NCI-H345 treated with DMSO at 0.1 percent for 48 hours (cell line): Measurements from ENCODE around the gene HOXA5.

Source experiments
- DNase-seq: peaks from one replicate; lab custom pipeline; 2025; ENCODE audit not compliant: unreplicated experiment; lab: John Stamatoyannopoulos, UW

The HOXA5 gene

DNA sequence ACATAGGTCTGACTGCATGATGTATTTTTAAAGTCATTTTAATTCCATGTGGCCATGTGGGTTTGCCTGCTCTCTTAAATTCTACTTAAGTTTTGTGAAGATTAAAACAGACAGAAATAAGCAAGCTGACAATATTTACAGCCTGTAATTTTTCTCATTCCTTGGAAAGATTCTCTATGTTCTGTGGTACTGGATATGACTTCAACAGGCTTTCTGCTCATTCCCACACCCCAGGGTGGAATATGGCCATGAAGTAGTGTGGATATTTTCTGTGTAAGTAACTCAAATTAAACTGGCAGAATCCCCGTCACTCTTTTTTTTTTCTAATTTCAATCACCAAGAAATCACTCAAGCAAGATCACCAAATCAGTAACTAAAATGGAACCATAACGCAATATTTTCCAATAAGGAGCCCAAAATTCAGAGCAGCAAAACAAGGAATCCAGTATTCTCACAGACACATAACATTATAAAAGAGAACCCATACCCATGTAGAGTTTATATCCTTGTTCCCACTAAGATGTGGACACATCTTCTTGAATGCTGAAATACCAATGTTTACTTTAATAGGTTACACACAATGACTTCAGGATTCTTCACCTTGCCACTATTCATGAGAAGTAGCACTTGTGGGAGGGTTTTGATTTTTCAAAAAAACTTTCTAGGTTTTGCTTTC, 5.7 kb downstream of the HOXA5 start:
- no peak for DNase-seq

DNA sequence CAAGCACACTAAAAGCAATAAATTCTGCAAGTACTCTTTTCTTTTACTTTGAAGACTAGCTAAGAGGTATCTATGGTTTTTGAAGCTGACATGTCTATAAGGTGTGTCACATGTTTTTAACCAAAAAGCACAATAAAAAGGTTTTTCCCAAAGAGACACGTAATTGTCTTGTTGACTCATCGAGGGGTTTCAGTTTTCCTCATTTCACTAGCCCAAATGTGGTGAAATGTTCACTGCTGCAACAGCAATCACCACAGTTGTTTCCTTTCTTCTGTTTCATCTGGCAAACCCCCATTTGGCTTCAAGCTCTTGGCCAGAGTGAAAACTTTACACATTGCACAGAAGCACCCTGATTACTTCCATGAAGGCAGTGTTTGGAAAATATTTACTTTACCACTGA, 9.1 kb downstream of the HOXA5 start:
- no peak for DNase-seq

DNA sequence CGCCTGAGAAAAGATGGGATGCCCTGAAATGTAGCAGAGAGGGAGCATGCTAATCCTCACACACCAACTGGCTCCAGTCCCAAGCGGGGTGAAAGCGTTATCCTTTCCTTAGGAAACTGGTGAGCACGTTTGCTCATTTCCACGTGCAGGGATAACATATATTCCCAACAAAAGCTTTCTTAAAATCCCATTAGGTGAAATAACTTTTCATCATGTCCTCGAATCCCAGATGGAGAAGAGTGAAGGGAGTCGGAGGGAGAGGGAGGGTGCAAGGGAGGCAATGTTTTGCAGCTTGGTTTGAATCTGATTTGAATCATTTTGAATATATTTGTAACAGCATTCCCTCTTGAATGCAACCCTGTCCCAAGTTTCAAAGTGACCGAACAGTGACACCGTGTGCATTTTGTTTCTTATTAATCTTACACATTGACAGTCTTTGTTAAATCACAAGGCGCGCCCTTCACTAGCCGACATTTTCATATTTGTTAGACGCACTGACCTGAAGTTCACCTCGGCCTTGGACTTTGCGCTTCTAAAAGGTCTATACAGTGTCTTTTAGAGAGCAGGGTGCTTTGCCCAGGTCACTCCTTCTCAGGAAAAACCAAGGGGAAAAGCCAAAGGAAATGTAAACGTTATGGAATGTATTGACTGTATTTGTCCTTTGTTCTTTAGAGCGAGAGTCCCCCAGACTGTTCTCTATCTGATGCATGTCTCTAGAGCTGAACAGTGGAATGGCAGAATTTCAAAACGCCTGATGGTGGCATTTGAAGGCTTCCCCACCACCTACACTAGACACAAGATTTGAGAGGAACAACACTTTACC, 9.9 kb downstream of the HOXA5 start:
- no peak for DNase-seq

DNA sequence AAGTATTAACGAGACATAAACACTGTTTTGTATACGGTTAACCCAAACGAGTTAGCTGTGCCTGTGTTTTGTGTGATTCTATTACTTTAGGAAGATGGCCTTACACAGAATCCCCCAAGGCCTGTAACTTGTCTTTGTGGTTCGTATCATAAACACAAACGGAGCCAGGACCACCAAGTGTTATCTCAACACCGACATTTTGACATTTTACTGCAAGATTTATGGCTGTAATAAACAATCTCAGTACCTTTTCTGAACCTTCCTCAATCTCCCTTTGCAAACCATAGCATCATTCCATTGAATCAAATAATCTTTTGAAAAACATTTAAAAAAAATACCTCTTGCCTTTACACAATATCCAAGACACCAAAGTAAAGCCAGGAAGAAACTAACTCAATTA, 10.5 kb downstream of the HOXA5 start:
- no peak for DNase-seq

DNA sequence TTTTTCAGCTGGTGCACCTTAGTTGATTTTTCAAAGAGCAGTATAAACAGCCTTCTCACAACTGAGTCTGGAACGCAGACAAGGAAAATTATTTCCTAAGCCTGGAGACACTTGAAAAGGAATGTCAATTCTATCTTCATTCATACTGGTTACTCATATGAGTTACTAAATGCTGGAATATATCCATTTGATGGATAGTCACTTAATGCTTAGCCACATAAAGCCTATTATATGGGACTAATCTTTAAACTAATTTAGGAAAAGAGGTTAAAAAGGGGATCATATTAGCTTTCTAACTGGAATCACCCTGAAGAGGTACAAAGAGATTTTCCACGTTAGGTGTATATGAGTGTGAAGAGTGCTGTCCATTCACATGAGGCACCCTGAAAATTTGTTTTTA, 11.3 kb downstream of the HOXA5 start:
- DNase-seq: no peak

DNA sequence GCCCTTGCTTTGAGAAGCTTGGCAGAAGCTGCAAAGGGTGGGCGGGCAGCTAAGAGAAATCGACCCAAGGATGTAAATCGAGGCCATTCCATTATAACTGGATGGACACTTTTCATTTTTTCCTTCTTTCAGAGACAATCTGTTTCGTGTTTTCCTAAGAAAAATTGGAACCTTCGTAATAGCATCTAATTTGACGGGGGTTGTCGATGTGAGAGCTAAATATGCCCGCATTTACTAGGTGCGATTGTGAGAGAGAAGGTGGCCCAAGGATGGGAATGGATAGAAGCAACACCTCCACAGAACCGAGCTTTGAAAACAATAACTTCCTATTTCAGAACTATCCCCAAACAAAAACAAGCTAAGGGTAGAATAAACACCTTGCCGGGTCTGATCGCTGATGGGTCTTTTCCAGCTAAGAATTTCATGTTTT, 12.1 kb downstream of the HOXA5 start:
- no peak for DNase-seq

DNA sequence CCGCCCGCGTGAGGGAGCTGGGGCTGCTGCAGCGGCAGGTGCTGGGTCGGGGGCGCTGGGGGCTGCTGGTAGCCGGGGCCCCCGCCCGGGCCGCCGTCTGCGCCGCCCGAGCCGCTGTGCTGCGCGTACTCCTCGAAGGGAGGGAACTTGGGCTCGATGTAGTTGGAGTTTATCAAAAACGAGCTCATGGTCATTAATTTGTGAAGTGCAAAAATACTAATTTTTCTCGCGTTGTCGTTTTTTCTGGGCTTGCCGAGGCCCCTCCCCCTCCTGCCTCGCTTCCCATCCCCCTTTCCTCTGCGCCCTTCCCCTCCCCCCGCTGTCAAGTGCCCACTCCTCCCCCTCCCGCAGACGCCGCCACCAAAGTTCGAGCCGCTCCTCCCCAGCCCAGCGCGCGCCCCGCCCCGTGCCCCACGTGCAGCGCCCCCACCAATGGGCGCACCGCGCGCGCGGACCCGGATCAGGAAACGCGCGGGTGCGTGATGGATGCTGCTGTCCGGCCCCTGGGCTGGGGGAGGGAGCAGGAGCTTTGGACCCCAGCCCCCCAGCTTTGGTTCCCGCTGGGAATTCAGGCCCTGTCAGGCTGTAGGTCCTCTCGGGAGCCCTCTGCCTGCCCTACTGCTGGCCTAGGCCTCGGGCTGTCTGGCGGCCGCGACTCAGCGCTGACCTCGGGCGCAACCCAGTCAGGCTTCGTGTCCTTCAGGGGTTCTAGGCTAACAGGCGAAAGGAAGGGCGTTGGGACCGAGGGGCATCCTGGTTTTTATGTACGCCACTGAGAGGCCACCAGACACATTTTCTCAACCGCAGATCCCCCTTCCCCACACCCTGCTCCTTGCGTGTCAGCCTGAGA, 12.7 kb downstream of the HOXA5 start, which contains the start of gene HOXA4:
Gene HOXA4 (minus strand): TSS at position 218 of the 850 bp plus-strand sequence. CDS start 24 bp downstream, at position 194.
- peak; percentile 47 for DNase-seq

DNA sequence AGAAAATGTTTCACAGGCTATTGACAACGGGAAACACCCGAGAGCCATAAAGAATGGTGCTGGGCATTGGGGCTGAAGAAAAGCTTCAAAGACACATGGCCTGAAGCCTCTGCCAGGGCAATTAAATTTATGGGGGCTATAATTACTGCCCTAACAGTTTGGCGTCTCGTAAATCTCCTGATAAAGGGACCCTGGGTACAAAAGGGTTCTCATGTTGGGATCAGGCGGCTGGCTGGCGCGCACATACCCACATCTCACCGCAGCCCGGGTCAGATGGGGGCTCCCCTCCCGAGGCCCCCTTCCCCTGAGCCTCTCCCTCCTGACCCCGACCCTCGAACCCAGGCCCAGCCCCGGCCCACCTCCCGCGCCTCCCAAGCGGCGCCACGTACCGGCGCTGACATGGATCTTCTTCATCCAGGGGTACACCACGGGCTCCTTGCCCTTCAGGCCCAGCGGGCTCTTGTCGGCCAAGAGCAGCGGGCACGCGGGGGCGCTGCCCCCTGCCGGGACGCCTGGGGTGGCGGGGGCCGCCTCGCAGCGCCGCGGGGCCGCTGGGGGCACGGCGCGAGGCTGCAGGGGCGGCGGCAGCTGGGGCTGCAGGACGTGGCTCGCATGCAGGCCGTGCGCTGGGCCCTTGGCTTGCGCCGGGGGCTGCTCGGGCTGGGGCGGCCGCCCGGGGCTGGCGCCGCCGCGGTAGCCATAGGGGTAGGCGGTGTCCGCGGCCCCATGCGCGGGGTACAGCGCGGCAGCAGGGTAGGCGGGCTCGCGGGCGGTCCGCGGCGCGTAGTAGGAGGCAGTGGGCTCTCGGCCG, 13.5 kb downstream of the HOXA5 start:
- no peak for DNase-seq

DNA sequence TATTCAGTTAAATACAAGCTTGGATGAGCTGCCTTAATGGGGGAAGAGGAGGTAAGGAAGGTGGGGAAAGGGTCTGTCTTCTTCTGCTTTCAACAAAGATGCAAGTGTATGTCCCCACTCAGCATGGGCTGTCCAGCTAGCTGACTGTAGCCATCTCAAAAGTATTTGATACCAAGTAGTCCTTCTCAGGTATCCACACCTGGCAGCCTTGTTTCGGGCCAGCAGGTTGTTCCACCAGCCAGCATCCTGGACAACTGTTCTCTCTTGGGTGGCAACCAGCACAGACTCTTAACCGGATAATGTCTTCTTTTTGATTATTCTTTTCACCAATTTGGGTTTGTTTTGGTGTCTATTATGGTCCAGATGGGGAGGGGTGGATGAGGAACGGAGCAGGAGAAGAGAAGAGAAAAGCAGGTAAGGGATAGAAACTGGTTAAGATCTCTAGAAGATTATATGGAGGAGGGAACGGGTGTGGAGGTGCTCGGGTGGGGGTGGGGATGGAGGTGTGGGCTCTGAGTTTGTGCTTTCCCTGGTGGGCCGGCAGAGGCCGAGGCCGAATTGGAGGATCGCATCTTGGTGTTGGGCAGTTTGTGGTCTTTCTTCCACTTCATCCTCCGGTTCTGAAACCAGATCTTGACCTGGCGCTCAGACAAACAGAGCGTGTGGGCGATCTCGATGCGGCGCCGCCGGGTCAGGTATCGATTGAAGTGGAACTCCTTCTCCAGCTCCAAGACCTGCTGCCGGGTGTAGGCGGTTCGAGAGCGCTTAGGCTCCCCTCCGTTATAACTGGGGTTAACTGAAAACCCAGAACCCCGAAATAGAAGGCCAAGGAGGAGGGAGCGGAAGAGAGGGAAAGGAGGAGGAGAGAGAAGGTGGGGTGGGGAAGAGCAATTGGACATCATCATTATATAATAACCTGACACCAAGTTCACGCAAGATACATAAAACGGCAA, 14.4 kb downstream of the HOXA5 start:
- DNase-seq: no peak

DNA sequence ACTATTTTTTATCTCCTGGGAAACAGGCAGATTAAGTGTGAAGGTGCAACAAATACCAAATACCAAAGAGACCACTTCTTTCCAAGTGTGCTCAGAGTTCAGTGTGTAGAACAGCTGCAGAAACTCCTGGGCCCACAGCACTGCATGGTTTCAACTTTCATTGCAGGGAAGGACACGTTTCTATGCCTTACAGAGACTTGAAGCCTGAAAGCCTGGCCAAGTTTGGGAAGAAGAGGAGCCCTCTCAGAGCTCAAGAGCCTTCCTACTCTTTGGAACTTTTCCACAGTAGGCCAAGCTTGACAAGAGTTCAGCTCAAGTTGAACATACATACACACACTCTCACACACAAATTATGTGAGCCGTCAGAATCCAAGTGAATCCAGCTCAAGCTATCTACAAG, 15.4 kb downstream of the HOXA5 start:
- no peak for DNase-seq

DNA sequence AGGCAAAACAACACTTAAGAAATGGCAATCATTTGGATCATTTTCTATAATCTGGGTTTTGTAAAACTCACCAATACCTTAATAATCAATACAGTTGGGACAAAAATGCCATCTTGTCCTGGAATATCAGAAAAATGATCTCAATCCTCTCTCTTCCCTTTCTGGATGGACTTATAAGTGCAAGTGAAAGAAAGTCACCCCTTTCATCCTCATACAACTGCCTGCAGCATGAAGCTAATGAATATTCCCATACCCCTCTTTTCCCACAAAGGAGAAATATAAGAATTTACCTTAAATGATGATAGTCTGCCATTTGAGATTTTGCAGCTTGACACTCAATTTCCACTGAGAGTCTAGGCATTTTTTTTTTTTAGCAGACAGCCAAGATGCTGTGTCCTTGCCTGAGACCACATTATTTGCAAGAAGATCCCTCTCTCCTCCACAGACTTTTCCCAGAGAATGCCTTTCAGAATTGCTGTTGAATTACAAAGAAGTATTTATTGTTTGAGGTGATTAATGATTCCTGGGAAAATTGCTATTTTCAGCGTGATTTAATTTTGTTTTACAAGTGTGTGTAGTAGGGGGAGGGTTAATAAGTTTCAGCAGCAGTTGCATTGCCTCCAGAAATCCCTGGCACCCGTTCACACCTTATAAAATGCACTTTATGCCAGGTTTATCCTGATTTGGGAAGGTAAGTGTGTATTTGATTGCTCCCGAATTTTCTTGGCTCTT, 16.7 kb downstream of the HOXA5 start:
- no peak for DNase-seq

DNA sequence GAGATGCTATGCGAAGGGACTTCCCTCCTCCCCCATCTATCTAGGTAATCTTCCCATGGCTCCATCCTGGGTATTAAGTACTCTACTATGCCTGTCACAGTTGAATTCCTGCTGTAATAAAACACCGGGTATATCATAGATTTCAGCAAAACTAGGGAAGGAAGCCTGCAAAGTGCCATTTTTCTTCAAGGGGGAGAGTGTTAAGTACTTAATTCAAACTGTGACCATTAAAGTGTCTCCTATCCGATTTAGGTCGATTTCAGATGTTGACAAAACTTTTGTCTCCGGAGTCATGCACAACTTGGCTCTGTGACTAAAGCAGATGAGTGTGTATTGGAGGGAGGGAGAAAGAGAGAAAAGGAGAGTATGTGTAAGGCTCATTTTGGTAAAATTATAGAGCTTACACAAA, 17.5 kb downstream of the HOXA5 start:
- no peak for DNase-seq

DNA sequence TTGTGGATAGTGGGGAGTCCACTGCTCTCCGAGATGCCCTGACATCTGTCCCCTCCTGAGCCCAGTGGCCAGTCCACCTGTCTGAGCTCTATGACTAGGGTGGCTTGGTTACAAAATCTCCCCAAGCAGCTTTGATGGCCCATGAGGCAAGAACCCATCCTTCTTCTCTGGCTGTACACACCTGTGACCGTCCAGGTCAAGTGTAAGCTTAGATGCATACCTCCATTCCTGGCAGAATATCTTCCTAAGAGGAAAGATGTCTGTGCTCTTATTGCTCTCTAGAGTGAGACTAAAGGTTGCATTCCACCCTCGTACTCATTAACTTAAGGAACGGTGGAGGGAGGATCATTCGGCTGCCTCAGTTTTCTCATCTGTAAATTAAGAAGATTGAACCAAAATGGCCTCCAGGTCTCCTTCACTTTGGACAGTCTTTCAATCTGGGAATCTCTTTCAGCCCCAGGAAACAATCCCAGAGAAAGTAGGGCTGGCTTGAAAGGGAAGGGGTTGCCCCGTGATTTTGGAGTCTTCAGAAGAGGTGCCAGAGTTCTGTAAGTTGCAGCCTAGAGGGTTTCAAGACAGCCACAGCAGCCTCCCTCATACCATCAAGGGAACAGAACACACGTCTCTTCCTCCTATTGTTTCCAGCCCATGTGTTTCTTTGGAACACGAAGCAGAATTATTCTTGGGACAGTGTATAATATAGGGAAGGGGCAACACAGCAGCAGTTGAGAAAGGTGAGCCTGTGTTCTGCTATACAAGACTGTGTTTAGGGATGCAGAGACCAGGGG, 18.4 kb downstream of the HOXA5 start:
- DNase-seq: no peak

DNA sequence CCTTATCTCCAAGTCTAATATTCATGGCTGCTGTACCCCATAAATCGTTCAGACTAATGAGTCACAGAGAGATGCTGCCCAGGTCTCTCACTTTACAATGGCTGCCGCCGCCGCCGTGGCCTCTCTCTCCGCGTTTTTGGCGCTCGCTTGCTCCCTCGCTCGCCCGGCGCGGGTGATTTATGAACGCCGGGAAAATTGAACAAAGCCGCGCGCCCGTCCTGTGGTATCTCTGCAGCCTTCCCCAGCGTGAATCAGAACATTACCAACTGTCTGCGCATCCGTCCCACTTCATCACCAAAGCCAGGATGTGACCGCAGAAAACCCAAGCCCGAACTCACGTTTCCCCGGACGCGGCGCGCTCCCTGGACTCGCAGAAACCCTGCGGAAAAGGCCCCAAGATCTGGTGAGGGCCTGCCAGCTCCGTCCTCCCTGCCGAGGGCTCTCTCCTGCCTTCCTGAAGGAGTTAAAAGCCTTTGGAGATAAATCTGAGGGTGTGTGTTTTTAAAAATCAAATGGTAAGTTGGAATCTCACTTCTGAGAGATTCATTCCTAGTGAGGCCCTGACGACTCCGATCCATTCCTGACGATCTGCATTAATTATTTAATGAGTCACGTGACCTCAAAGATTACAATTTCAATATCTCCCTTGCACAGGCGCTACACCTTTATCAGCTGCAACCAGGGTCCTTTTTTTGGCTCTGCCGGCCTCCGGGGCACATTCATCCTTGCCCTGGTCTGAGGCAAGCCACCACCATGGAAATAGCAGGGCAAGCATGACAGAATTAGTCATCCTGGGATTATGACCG, 19.2 kb downstream of the HOXA5 start:
- no peak for DNase-seq

DNA sequence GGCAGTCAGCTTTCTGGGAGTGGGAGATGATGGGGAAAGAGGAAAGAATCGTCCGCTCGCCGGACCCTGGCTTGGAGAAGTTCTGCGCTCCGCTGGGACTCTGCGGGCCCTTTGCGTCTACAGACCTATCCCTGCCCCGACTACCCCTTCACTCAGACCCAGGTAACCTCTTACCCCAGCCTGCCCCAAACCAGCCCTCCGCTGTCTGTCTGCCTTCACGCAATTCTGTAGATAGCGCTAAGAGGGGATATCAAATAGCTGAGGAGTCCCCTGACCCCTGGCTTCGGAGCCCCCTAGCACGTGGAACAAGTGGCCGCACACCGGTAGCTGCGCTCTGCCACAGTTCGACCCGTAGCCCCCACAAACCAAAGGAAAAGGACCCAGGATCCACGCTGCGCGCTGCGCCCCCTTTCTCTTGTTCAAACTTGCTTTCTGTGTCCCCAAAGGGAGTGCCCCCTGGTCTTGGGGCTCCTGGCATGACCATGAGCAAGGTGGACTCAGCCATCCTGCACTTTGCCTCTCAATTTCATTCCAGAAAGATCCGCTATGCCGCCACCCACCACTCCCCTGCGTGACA, 19.9 kb downstream of the HOXA5 start:
- no peak for DNase-seq

DNA sequence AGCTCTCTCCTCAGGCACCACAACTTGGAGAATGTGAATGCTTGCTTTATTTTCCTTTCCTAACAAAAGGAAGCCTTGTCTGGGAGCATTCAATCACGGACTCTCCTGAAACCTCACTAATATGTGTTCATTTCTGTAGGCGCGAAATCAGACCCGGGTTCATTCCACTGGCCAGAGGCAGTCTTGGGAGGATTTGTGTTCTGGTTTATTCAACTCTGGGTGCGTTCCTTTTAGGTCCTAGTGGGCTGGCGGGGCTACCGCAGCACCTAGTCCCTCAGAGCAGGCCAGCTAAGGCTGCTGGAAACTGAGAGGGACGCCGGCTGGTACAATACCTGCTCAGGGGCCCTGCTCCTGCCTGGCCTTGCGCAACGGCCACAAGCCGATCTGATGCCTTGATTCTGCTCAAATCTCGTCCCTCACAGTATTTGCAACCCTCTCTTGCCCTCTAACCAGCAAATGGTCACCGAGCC, 20.4 kb downstream of the HOXA5 start:
- no peak for DNase-seq
